ENCODE results near the gene PARD3.

PARD3 gene

DNA sequence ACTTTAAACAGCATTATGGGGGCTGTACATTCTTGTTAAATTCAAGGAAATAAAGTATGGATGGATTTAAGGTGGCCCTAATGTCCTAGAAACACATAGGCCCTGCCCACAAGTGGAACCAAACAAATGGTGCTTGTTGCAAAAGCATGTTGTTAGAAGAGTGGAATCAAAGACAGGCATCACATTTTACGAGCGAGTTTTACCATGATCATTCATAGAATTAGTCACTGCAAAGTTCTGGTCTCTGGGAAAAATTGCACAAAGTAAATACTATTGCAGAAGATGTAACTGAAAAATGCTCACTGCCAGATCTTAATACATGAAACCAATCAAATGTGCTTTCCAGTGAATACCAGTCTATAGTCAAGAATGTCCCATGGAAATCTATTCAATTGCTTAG lies 677.1 kb downstream of the PARD3 start:
- no peak overlapping the region for H3K9ac ChIP-seq (ENCODE audit: low read length)
- DNase-seq = no peak
- no peak overlapping the region for H4K12ac ChIP-seq (ENCODE audit: low read depth, low read length)
- H3K23ac ChIP-seq (ENCODE audit: low read length) = no peak overlapping the region
- no peak overlapping the region for H2AK5ac ChIP-seq (ENCODE audit: low read length)
- no peak overlapping the region for H3K18ac ChIP-seq (ENCODE audit: low read length)
- H3K4ac ChIP-seq (ENCODE audit: low read depth, low read length) = no peak overlapping the region
- no peaks in the 10 kb centered on the region for H3K79me2 ChIP-seq (ENCODE audit: control insufficient read depth, insufficient read depth, low read length, poor library complexity)
- H3K27me3 ChIP-seq (ENCODE audit: insufficient read depth, low read length) = no peaks in the 10 kb centered on the region
- H3K36me3 ChIP-seq (ENCODE audit: control insufficient read depth in 1 of 2, insufficient read depth in 2 of 2, low read length in 2 of 2) = no peaks in the 10 kb centered on the region
- no peak overlapping the region for H3K27ac ChIP-seq (ENCODE audit: low read depth, low read length)
- H2BK120ac ChIP-seq (ENCODE audit: insufficient read depth, low read length, poor library complexity) = no peak overlapping the region
- H4K8ac ChIP-seq (ENCODE audit: low read depth, low read length) = no peak overlapping the region
- H3K4me1 ChIP-seq (ENCODE audit: control insufficient read depth in 1 of 2, insufficient read depth in 2 of 2, low read length in 2 of 2) = no peaks in the 10 kb centered on the region
- H3K4me2 ChIP-seq (ENCODE audit: low read length) = no peak overlapping the region
- no peaks in the 10 kb centered on the region for H3K9me3 ChIP-seq (ENCODE audit: insufficient read depth, low read depth, low read length)
- H3K14ac ChIP-seq (ENCODE audit: low read length) = no peak overlapping the region
- WGBS (ENCODE audit: extremely low coverage, insufficient coverage, insufficient read length) = no CpG with 5 or more reads among the region's 2 CpGs
- no peak overlapping the region for H2BK12ac ChIP-seq (ENCODE audit: low read length)
- no peak overlapping the region for H2BK5ac ChIP-seq (ENCODE audit: low read depth, low read length, poor library complexity)
- H2AFZ ChIP-seq (ENCODE audit: insufficient read depth, low read length, poor library complexity) = no peak overlapping the region
- H3K4me3 ChIP-seq (ENCODE audit: low read depth, low read length) = no peak overlapping the region
- H4K91ac ChIP-seq (ENCODE audit: low read depth, low read length) = no peak overlapping the region
- no peaks in the 10 kb centered on the region for H3K79me1 ChIP-seq (ENCODE audit: low read length)

DNA sequence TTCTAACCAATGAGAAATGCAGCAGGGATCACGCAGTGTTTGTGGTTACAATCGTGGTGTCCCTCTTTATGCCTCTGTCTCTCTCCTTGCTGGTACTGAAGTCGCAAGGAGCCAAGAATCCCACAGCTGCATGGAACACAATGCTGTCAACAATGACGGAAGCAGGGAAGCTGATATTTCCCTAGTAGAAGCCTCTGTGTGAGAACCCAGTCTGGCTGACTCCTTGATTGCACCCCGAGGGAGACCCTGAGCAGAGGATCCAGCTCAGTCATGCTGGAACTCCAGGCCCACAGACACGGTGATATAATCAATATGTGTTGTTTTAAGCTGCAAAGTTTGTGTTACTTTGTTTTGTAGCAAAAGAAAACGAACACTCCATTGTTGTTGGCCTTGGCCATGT lies 677.9 kb downstream of the PARD3 start:
- WGBS (ENCODE audit: extremely low coverage, insufficient coverage, insufficient read length) = no CpG with 5 or more reads among the region's 7 CpGs
- Histone ChIP-seq H4K8ac (ENCODE audit: low read depth, low read length) (no peak overlapping the region), H3K79me1 (ENCODE audit: low read length) (no peaks in the 10 kb centered on the region), H3K27me3 (ENCODE audit: insufficient read depth, low read length) (no peaks in the 10 kb centered on the region), H2BK5ac (ENCODE audit: low read depth, low read length, poor library complexity) (no peak overlapping the region), H2BK12ac (ENCODE audit: low read length) (no peak overlapping the region), H4K91ac (ENCODE audit: low read depth, low read length) (no peak overlapping the region), H3K27ac (ENCODE audit: low read depth, low read length) (no peak overlapping the region), H3K4me1 (ENCODE audit: control insufficient read depth in 1 of 2, insufficient read depth in 2 of 2, low read length in 2 of 2) (no peaks in the 10 kb centered on the region), H3K4me2 (ENCODE audit: low read length) (no peak overlapping the region), H2BK120ac (ENCODE audit: insufficient read depth, low read length, poor library complexity) (no peak overlapping the region), H4K12ac (ENCODE audit: low read depth, low read length) (no peak overlapping the region), H3K23ac (ENCODE audit: low read length) (no peak overlapping the region), H3K79me2 (ENCODE audit: control insufficient read depth, insufficient read depth, low read length, poor library complexity) (no peaks in the 10 kb centered on the region), H3K4me3 (ENCODE audit: low read depth, low read length) (no peak overlapping the region), H3K18ac (ENCODE audit: low read length) (no peak overlapping the region), H2AK5ac (ENCODE audit: low read length) (no peak overlapping the region), H3K4ac (ENCODE audit: low read depth, low read length) (no peak overlapping the region), H3K14ac (ENCODE audit: low read length) (no peak overlapping the region), H3K36me3 (ENCODE audit: control insufficient read depth in 1 of 2, insufficient read depth in 2 of 2, low read length in 2 of 2) (no peaks in the 10 kb centered on the region), H3K9me3 (ENCODE audit: insufficient read depth, low read depth, low read length) (no peaks in the 10 kb centered on the region), H3K9ac (ENCODE audit: low read length) (no peak overlapping the region), H2AFZ (ENCODE audit: insufficient read depth, low read length, poor library complexity) (no peak overlapping the region)
- no peak for DNase-seq

DNA sequence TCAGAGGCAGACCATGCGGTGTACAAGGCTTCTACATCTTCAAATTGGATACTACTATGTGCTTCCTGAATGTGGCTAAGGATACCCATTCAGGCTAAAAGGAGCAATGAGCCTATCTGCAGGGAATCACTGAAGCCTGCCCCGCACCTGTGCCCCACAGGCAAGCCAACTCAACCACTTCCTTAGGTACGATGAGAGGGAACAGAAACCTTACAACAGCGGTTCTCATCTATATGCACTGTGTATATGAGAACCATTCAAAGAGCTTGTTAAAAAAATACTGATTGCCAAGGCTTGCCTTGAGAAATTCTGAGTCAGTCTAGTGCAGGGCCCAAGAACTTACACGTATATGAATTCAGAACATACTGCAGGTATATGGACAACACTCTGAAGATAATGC lies 679.6 kb downstream of the PARD3 start:
- no peak overlapping the region for H3K23ac ChIP-seq (ENCODE audit: low read length)
- H3K9ac ChIP-seq (ENCODE audit: low read length) = no peak overlapping the region
- no peak overlapping the region for H2AFZ ChIP-seq (ENCODE audit: insufficient read depth, low read length, poor library complexity)
- no peaks in the 10 kb centered on the region for H3K4me1 ChIP-seq (ENCODE audit: control insufficient read depth in 1 of 2, insufficient read depth in 2 of 2, low read length in 2 of 2)
- H2BK12ac ChIP-seq (ENCODE audit: low read length) = no peak overlapping the region
- no CpG with 5 or more reads among the region's 5 CpGs for WGBS (ENCODE audit: extremely low coverage, insufficient coverage, insufficient read length)
- H3K9me3 ChIP-seq (ENCODE audit: insufficient read depth, low read depth, low read length) = no peaks in the 10 kb centered on the region
- no peak overlapping the region for H3K4me3 ChIP-seq (ENCODE audit: low read depth, low read length)
- no peak overlapping the region for H3K4ac ChIP-seq (ENCODE audit: low read depth, low read length)
- no peak overlapping the region for H3K4me2 ChIP-seq (ENCODE audit: low read length)
- no peak overlapping the region for H2AK5ac ChIP-seq (ENCODE audit: low read length)
- no peak overlapping the region for H3K18ac ChIP-seq (ENCODE audit: low read length)
- H3K27me3 ChIP-seq (ENCODE audit: insufficient read depth, low read length) = no peaks in the 10 kb centered on the region
- H3K27ac ChIP-seq (ENCODE audit: low read depth, low read length) = no peak overlapping the region
- no peak overlapping the region for H2BK120ac ChIP-seq (ENCODE audit: insufficient read depth, low read length, poor library complexity)
- H3K79me1 ChIP-seq (ENCODE audit: low read length) = no peaks in the 10 kb centered on the region
- H2BK5ac ChIP-seq (ENCODE audit: low read depth, low read length, poor library complexity) = no peak overlapping the region
- H4K8ac ChIP-seq (ENCODE audit: low read depth, low read length) = no peak overlapping the region
- H4K12ac ChIP-seq (ENCODE audit: low read depth, low read length) = no peak overlapping the region
- H3K36me3 ChIP-seq (ENCODE audit: control insufficient read depth in 1 of 2, insufficient read depth in 2 of 2, low read length in 2 of 2) = no peaks in the 10 kb centered on the region
- H3K14ac ChIP-seq (ENCODE audit: low read length) = no peak overlapping the region
- DNase-seq = no peak
- H3K79me2 ChIP-seq (ENCODE audit: control insufficient read depth, insufficient read depth, low read length, poor library complexity) = no peaks in the 10 kb centered on the region
- H4K91ac ChIP-seq (ENCODE audit: low read depth, low read length) = no peak overlapping the region

DNA sequence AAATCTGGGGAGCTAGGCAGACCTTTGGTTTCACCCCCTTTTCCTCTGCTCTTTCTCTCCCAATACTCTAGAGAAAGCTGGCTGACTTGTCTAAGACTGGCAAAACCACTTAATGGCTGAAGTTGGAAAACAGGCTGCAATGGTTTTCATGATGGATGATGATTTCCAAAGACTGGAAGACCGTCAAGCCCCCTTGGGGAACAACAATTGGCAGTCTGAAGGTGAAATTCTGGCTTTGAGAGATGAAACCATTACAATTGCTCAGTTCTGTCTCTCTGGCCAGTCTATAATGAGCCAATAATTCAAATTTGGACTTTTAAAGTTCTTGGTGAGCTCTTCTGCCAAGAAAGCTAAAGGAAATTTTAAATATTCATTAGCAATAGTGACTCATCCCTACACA lies 680.5 kb downstream of the PARD3 start:
- Histone ChIP-seq H2BK5ac (ENCODE audit: low read depth, low read length, poor library complexity) (no peak overlapping the region), H3K4me1 (ENCODE audit: control insufficient read depth in 1 of 2, insufficient read depth in 2 of 2, low read length in 2 of 2) (no peaks in the 10 kb centered on the region), H3K23ac (ENCODE audit: low read length) (no peak overlapping the region), H2AFZ (ENCODE audit: insufficient read depth, low read length, poor library complexity) (no peak overlapping the region), H2BK120ac (ENCODE audit: insufficient read depth, low read length, poor library complexity) (no peak overlapping the region), H3K9ac (ENCODE audit: low read length) (no peak overlapping the region), H2AK5ac (ENCODE audit: low read length) (no peak overlapping the region), H3K36me3 (ENCODE audit: control insufficient read depth in 1 of 2, insufficient read depth in 2 of 2, low read length in 2 of 2) (peaks cover 0 to 2% of the 10 kb centered on the region in 2 experiments), H4K12ac (ENCODE audit: low read depth, low read length) (no peak overlapping the region), H3K4me3 (ENCODE audit: low read depth, low read length) (no peak overlapping the region), H3K79me1 (ENCODE audit: low read length) (no peaks in the 10 kb centered on the region), H3K9me3 (ENCODE audit: insufficient read depth, low read depth, low read length) (no peaks in the 10 kb centered on the region), H3K27ac (ENCODE audit: low read depth, low read length) (no peak overlapping the region), H3K79me2 (ENCODE audit: control insufficient read depth, insufficient read depth, low read length, poor library complexity) (no peaks in the 10 kb centered on the region), H3K4me2 (ENCODE audit: low read length) (no peak overlapping the region), H4K91ac (ENCODE audit: low read depth, low read length) (no peak overlapping the region), H2BK12ac (ENCODE audit: low read length) (no peak overlapping the region), H3K27me3 (ENCODE audit: insufficient read depth, low read length) (no peaks in the 10 kb centered on the region), H3K14ac (ENCODE audit: low read length) (no peak overlapping the region), H3K18ac (ENCODE audit: low read length) (no peak overlapping the region), H4K8ac (ENCODE audit: low read depth, low read length) (no peak overlapping the region), H3K4ac (ENCODE audit: low read depth, low read length) (no peak overlapping the region)
- no CpG with 5 or more reads among the region's 1 CpG for WGBS (ENCODE audit: extremely low coverage, insufficient coverage, insufficient read length)
- no peak for DNase-seq

Data from trophoblast cell (in vitro differentiated cells and primary cell).